ENCODE measurements around the gene NFILZ.

The NFILZ gene, protein sequence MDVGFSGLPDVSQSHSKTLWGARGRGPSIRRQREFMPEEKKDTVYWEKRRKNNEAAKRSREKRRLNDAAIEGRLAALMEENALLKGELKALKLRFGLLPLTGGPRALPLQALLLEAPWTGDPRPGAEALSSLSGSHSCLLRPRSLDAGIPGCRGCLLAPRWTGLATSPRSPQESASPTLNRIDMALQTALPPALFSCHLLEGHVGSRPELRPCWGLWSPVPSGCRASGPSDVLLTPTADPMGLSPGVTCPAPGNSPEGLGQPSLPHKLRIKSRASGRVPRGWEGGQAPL

GRCh38 chr19:8629996-8630683 is at the start of gene NFILZ:
NFILZ (plus strand) TSS chr19:8630633; CDS start chr19:8676766, 46,133 bp downstream.
- no peak for DNase-seq

DNA sequence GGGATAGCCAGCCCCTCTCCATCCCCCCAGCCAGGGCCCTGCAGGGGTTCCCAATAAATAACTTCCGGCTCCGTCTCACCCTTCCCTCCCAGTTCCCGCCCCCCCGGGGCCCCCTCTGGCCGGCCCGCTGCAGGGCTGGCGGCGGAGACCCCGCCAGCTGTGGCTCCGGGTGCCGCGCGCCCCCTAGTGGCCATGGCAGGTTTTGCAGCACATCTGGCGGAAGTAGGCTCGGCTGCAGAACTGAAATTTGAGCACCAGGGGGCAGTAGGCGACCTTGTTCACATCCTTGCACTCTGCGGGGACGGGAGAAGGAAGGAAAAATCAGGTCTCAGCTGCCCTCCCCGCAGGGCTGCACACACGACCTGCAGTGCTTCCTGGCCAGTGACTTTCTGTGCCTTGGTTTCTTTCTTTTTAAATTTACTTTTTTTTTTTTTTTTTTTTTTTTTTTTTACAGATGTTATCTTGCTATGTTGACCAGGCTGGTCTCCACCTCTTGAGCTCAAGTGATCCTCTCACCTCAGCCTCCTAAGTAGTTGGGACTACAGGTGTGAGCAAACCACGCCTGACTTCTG is 49.6 kb upstream of the NFILZ start:
- DNase-seq, result no peak

DNA sequence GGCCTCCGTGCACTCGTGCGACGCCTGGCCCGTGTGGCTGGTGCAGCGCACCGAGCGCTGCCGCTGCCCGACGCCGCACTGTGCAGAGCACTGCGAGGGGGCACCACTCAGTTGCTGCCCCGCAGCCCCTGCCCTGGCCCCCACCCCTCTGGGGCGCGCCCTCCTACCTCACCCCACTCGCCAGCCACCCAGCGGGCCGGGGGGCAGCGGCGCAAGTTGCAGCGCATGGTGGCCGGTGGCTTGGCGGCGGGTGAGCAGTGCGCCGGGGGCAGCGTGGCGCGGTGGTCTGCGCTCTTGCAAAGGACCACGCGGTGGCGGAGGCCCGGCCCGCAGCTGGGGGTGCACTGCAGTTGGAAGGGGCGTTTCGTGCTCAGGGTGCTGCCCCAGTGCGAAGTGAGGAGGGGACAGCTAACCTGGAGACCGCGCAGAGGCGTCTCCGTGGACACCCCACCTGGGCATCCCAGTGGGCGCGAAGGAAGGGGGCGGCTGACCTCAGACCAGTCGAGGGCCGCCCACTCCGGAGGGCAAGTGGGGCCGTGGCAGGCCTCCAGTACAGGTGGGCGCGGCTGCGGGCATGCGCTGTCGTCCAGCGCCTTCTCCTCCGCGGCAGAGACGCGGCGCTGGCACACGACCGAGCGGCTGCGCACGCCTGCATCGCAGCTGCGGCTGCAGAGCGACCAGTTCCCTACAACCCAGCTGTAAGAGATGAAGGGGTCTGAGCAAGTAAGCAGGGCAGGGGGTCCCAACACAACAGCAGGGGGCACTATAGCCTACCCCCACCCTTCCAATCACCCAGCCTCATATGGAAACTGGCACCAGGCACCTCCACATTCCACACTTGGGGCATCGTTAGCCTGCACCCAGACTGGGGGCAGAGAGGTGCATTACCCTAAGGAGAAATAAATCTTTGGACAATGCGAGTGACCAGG is 45.2 kb upstream of the NFILZ start:
- no peak for DNase-seq

DNA sequence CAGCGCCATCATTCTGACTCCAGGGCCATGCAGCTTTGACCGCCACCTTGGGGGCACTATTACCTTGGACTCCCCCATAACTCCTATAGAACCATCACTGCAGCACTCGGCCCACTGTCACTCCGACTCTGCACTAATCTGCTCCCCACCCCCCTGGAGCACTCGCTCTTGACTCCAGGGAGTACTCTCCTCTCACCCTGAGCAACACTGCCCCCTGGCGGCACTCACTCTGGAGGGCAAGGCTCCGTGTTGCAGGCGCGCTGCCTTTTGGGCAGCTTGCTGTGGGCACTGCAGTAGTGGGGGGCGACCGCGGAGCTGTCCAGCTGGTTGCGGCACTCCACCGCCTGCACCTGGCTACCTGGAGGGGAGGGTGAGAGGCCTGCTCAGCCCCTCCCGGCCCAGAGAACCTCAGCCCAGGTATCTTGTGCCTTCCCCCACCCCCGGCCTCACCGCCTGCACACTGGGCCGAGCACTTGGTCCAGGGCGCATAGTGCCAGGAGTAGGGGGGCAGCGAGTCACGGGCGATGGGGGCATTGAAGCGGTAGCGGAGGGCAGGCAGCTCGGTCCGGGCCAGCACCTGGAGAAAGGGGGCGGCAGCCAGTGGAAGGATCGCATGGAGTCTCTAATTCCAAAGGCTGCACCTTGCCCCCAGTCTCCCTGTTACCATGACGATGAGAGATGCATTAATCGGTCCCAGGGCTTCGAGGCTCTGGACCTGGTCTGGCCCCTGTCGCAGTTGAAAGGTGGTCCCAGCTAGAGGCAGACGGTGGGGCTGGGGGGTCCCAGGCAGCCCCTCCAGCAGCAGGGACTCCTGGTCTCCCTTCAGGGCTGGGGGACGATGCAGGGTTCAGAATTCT is 44.3 kb upstream of the NFILZ start:
- DNase-seq, result no peak

DNA sequence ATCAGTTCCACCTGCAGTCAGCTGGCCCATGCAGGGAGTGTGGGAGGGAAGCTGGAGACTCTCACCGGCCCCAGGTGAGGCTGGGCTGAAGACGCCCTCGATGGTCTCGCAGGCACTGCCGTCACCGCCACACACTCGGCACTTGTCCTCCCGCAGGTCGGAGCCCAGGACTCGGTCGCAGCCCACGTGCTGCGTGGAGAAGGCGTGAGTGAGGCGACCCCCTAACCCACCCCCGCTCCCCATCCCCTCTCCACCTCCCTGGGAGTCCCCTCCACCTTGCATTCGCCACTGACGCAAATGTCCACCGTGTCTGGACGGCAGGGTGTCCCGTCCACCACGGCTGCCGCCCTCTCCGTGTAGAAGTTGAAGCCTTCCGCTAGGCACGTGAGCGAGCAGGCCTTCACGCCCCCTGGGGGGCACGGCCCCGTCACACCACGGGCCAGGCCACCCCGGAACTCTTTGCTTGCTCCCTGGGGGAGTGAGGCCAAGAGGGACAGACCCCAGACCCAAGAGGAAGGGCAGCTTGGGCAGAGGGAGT is 41.2 kb upstream of the NFILZ start:
- no peak for DNase-seq

DNA sequence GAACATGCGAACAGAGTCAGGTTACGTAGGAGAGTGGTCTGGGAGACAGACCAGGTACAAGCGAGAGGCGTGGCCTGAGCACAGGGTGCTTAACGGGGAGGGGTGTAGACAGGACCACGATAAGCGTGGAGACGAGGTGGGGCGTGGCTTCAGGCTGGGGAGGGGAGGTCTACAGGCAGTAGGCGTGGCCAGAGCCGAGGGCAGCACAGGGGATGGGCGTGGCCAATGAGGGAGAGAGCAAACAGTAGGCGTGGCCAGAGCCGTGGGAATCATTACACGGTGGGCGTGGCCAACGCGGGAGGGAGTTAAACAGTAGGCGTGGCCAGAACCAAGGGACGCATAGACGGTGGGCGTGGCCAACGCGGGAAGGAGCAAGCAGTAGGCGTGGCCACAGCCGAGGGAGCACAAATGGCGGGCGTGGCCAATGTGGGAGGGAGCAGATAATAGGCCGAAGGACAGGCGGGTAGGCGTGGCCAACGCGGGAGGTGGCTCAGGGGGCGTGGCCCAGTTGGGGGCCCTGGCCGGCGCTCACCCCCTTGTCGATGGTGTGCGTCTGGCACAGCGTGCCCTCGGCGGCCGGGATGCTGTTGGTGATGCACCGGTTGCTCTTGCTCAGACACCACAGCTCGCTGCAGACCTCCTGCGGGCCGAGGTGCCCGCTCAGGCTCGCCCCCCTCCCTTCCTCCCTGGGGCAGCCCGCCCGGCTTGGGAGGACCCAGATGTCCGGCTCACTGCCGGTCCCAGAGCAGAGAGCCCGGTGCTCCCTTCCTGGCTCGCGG is 38.0 kb upstream of the NFILZ start:
- DNase-seq, result no peak

- DNase-seq, result no peak
Observed at GRCh38 chr19:8593931-8594330, 36.5 kb upstream of the NFILZ start.

DNA sequence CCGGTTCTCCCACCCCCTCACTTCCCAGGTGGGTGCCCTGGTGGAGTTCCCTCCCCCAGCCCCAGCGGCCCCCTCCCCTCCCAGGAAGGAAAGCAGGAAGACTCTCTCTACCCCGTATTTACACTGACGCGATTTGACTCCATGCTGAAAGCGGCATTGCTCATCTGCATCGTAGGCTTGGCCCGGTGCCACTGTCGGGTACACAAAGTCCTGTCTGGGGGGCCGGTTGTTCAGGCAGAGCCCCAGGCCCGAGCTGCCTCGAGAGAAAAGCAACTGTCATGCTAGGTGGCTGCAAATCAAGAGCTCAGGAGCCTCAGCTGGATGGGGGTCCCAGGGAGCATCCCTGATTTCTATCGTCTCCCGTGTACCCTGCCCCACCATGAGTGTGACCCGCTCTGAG is 34.8 kb upstream of the NFILZ start:
- no peak for DNase-seq

GRCh38 chr19:8596168-8596567 is 34.3 kb upstream of the NFILZ start:
- DNase-seq, result no peak

- DNase-seq, result no peak
Observed at GRCh38 chr19:8600064-8600463, 30.4 kb upstream of the NFILZ start.

DNA sequence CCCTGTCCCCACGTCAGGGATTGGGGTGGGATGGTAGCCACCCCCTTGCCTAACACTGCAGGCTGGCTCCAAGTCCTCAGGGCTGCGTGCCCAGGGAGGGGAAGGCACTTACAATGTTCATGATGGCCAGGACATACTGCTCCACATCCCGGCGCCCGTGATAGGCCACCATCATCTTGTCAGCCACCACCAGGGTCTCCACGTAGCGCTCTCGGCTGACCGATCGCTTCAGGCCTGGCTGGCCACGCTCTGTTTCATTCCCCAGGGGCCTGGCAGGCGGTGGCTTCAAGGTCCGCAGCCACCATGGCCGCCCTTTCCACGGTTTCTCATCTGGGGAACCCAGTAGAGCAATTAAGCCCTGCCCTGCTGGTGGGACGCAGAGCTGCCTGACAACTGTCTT is 29.6 kb upstream of the NFILZ start:
- no peak for DNase-seq

GRCh38 chr19:8601796-8602195 is 28.6 kb upstream of the NFILZ start:
- no peak for DNase-seq

GRCh38 chr19:8605514-8605913 is 24.9 kb upstream of the NFILZ start:
- DNase-seq, result no peak

- DNase-seq, result no peak
Observed at GRCh38 chr19:8607386-8607785, 23.0 kb upstream of the NFILZ start.

DNA sequence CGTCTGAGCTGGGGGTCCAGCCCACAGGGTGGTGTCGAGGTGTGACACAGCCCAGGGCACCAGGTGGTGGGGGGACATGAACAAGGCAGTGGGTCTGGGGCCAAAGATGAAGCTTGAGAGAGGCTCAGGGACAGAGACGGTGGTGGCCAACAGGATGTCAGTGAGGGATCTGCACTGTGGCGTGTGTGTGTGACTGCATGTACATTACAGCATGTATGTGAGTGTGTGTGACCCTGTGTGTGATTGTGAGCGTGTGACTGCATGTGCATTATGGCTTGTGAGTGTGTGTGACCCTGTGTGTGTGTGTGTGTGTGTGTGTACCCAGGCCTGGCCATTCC is 21.5 kb upstream of the NFILZ start:
- no peak for DNase-seq

DNA sequence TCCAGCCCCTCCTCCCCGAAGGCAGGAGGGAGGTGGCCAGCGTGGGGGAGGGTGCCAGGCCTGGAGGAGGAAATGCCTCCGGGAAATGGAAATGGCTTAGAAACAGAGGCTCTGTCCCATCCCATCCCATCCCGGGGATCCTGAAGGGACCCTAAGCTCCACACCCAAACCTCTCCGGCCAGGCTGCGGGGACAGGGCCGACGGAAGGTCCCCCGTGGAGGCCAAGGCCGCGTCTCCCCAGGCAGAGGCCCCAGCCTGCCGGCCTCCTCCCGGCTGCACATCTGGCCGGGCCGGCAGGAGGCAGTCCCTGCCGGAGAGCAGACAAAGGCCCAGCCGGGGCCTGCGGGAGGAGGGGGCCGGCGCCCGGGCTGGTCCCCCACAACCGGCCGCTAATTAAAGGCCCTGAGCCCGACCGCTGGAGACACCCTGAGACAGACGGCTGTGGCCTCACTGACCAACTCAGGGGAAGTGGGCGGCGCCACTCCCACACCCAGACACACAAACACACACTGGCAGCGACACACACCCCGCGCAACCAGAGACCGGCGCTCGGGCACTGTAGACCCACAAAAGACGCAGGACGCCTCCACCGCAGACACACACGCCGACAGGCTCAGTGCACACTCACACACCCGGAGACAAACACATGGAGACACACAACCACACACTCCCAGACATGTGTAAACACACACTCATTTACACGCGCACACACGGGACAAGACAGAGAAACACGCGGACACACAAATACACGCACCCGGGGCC is 21.0 kb upstream of the NFILZ start:
- DNase-seq, result no peak

DNA sequence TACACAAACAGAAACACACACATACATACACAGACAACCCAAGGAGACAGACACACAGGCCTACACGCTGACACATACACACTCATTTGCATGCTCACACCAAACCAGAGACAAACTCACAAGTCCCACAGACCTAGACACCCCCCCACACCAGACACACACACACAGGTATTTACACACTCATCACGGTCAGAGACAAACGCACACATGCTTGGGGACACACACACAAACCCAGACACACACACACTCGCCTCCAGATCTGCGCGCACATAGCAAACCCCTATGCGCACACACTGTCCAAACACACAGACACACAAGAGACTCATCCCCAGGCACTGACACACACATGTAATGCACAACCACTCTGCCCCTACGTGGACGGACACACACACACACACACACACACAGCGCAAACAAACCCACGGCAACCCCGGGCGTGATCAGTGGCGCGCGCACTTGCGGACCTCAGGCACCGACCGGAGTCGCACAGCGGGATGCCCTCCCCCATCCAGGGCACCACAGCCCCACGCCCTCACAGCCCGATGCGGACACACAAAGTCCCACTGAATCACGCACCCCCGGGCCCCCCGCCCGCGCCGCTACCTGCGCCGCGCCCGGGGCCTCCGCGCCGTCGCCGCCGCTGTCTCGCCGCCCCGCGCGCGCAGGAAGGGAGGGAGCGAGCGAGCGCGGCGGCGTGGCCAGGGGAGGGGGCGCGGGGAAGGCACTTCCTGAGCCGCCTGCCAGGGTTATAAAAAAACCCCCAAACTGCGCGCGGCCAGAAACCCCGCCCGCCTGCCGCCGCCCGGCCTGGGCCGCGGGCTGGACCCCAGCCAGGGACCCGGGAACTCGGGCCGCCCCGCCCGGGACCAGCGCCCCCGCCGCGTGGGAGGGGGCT is 20.1 kb upstream of the NFILZ start, which contains the start of gene ADAMTS10:
Gene ADAMTS10 (minus strand): TSS at position 675 of the 895 bp plus-strand sequence. CDS start 5,005 bp downstream, outside the sequence.
- no peak for DNase-seq

- no peak for DNase-seq
Observed at GRCh38 chr19:8610936-8611300, 19.5 kb upstream of the NFILZ start.

GRCh38 chr19:8611391-8611876 is 19.0 kb upstream of the NFILZ start:
- DNase-seq, result no peak
